NCI-H1436 treated with DMSO at 0.1 percent for 48 hours (cell line): ENCODE results near the gene CCDC169.
"Not testable (repeated sequence)": the region's sequence is repeated elsewhere in the genome, so short reads cannot be mapped to it uniquely, and the experiment has no call there.

Source experiments
- DNase-seq: peaks from one replicate; lab custom pipeline; 2025; lab: John Stamatoyannopoulos, UW

CCDC169 gene

GRCh38 chr13:36313047-36313969, 15.7 kb upstream of the CCDC169 start:
- DNase-seq, result no peak

DNA sequence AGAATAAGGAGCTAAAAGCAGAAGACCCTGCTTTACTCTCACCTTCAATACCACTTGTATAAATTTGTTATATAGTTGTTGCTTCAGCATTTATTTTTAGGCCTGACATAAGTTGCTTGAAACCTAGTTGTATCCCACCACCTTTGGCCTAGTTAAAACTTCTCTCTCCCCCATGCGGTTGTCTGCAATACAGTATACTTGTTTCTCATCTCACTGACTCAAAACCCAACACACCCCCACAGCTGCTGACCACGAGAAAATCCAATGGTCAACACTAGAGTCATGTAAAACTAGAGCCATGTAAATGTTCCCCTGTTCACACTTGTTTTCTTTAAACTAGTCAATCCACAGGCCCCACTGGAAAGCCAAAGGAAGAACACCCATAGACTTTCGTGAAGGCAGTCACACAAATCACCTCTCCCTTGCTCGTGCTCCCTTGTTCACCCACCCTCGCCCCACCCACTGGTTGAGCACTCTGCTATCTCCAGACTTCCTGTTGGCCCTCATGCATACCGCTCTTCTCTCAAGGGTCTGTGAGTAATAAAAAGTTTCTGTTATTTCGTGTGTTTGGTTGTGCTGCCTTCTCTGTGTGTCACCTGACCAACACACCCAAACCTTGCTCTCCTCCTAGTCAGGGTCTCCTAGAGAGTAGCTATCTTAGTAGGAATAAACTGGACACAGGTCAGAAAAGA, 12.9 kb upstream of the CCDC169 start:
- DNase-seq, result no peak

DNA sequence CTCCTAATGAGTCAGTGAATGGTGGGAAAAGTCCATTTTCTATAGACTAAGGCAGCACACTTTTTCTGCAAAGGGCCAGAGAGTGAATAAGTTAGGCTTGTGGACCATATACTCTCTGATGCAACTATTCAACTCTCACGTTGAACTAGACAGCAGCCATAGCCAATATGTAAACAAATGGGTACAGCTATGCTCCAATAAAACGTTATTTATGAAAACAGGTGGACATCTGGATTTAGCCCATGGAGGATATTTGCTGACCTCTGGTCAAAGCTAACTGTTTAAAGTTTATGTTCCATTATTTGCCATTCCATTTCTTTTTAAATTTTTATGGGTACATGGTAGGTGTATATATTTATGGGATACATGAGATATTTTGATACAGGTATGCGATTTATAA, 4.7 kb upstream of the CCDC169 start:
- DNase-seq, result no peak

GRCh38 chr13:36299469-36299868, 1.9 kb upstream of the CCDC169 start:
- not testable (repeated sequence) for DNase-seq

- DNase-seq, result no peak
Measured at GRCh38 chr13:36298535-36299068, 988 bp upstream of the CCDC169 start.

DNA sequence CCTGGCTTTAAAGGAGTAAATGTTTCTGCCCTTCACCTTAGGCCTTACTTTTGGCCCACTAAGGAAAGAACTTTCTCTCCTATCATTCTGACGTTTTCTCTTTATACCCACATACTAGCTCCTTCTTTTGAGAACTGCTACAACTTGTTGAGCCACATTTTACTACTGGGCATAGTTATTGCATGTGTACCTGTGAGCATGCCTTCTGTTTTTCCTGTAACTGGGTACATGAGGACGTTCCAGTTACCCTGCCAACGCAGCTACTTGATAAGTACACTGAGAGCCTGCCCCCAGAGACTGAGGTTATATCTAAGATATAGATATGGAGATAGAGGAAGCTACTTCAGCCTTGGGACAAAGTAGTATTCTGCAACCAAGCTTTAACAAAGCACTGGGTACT, 3.5 kb downstream of the CCDC169 start:
- DNase-seq, result no peak

DNA sequence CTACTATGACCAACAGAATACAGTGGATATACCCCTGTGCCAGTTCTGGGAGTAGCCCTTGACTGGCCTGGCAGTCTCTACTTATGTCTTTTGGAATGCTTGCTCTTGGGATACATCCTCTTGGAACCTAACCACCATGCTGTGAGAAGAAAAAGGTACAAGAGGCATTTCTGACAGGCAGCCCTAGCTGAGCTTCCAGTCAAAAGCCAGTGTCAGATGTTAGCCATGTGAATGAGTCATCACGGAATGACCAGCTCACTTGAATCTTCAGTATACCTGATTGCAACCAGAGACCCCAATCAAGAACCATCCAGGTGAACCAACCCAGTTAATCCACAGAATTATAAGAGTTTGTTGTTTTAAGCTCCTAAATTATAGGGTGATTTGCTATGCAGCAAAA, 4.1 kb downstream of the CCDC169 start:
- DNase-seq, result no peak

- no peak for DNase-seq
Measured at GRCh38 chr13:36288794-36289391, 8.7 kb downstream of the CCDC169 start.

- DNase-seq, result no peak
Measured at GRCh38 chr13:36286006-36286405, 11.6 kb downstream of the CCDC169 start.

DNA sequence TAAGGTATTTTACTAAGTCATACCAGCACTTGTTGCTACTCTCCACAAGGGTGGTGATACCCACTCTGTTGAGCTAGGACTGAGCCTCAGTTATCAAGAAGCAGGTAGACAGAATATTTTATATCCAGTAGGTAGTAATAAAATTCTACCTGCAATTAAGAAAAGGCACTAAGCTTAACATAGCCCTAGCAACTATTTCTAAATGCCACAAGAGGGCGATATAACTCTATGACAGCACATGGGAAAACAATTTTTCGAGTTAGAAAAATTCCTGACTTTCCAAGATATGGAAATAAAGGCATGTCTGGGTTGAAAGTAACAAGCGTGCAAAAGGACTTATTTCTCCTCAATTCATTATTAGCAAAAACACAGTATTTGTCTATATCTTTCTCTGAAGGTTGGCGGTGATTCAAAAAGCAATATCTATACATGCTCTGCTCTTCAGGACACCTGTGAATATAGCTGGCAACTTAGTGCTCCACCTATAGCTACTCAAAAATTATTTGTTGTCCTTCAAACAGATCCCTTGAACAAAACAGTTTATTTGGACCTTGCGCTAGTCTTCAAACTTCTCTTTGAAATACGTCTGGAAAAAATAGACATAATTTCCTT, 14.7 kb downstream of the CCDC169 start:
- no peak for DNase-seq

- no peak for DNase-seq
Measured at GRCh38 chr13:36275190-36276002, 22.2 kb downstream of the CCDC169 start.

DNA sequence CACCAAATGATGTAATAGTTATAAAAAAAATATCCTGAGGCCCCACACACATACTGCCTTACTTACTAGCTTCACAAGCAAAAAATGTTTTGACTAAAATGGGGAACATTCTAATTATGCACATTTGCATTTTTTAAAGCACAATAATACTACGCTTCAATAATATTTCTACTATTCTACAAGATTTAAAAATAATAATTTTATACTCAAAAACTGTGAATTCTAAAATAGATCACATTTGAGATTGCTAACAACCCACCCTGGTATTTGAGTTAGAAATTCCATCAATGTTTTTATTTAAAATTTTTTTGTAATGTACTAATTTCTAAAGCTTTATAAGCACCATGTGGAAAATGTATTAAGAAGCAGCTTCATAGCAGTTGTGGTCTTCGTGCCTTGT, 24.2 kb downstream of the CCDC169 start:
- no peak for DNase-seq

- DNase-seq, result no peak
Measured at GRCh38 chr13:36261976-36262375, 35.6 kb downstream of the CCDC169 start.

DNA sequence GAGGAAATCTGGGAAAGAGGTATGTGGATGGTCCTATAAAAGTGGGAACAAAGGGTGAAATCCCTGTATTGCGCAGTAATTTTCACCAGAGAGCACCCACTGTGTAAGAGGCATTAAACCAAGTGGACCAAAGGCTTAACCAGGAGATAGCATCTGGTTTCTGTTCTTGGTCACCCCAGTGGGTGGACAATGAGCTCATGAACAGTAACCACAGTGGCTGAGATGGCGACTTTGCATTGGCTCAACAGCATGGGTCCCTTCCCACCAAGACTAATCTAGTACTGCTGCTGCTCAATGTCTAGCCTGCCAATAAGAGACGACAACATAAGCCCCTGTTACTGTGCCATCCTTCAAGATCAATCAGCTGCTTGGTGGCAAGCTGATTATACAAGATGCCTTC, 36.6 kb downstream of the CCDC169 start:
- no peak for DNase-seq

DNA sequence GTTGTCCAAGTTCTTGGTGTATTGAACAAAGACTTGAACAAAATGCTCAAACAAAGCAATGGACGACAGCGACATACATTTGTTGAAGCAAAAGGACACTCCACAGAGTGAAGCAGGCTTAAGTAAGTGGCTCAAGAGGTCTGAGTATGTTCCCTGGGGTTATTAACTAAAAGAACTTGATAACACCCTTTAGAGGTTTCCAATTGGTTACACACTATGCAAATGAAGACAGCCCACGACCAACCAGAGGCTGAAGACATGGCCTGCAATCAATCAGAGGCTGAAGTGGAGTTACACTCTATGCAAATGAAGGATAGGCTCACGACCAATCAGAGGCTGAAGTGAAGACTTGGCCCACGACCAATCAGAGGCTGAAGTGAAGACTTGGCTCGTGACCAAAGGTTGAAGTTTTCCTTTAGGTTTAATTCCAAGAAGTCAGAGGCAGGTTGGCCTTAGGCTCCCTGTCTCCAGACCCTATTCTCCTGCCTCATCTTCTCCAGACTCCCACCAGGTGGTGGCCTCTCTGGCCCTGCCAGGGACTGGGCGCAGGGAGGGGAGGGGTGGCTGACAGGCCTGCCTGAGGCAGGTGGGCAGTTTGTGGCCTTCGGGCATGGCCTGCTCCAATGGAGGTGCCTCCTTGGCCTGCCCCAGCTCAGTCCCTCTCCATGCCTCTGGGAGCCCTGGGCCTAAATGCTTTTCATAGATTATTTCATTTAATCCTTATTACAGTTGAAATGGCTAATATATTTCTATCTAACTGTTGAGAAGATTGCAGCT, 38.1 kb downstream of the CCDC169 start:
- DNase-seq, result no peak

DNA sequence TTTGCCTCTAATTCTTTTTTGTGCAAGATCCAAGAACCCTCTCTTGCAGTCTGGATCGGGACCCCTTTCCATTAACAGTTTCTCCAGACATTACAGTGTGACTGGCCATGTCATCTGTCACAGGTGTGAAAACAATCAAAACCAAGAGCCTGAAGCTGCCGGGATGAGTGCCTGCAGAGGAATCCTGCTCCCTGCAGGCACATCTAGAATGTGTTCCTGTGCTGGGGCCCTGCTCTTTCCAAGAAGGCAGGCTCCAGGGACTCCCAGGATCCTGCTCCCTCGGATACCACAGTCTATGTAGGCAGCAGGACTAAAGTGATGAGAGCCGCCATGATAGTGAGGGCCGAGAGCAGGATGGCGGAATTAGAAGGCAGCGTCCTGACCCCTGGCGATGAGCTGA, 38.8 kb downstream of the CCDC169 start:
- DNase-seq, result no peak

DNA sequence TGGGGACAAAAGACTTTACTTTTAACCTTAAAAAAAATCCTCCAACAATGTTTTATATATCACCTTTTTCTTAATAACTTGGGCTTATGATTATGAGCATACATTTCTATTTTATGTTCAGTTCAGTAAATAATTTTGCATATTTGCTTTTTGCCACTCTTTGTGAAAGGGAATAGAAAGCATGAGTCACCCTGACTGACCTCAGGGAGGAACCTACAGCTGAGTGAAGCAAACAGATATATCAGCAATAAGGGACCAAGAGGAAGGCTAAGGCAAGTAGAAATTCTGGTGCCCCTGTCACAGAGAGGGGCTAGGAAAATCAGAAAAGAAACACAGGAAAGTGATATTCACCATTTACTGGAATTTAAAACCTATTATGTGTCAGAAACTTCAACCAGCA, 46.1 kb downstream of the CCDC169 start:
- no peak for DNase-seq

- DNase-seq, result no peak
Measured at GRCh38 chr13:36251017-36251416, 46.6 kb downstream of the CCDC169 start.

GRCh38 chr13:36248700-36249099, 48.9 kb downstream of the CCDC169 start:
- DNase-seq, result no peak

GRCh38 chr13:36244990-36245389, 52.6 kb downstream of the CCDC169 start:
- DNase-seq, result no peak

DNA sequence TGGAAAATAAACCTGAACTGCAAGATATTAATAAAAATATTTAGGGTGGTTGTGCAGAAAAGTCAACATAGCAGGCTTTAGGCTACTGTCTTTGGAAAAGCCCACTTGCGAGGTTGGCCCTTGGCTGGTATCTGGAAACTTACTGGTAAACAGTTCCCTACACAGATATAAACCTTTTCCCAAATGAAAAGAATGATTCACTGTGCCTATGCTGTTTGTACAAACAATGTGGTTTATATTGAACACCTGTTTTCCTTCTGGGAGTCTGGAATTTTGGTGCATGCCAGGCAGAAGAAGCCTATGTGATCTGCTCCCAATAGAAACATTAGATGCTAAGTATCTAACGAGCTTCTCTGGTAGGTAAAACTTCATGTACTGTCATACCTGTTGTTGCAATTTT, 53.5 kb downstream of the CCDC169 start:
- no peak for DNase-seq
